Bronchial epithelial cell (primary cell): ENCODE measurements around the gene ARHGEF10L. TPM values are rescaled to one million over a fixed set of nuclear protein-coding genes. Genes with fewer than 3 reads are reported as not detected.
A peak's percentile ranks its signal among the peaks of the same experiment; 100 is the strongest.

Experiments used
- DNase-seq: peaks from one replicate; pipeline ENCODE4 v3.0.0-alpha.2; 2010; ENCODE audit warnings: low read depth
- FAIRE-seq: peaks from 2 replicates; lab custom pipeline; 2011; peaks lifted over from hg19 to GRCh38; lab: Jason Lieb, UNC
- H3K27me3 ChIP-seq: 2 replicates; pipeline ENCODE4 v1.5.1; 2011; ENCODE audit warnings: low read length; ENCODE audit not compliant: control insufficient read depth, insufficient read depth
- H3K36me3 ChIP-seq: 2 replicates; pipeline ENCODE4 v1.5.1; 2011; ENCODE audit warnings: low read length; ENCODE audit not compliant: control insufficient read depth, insufficient read depth
- H3K4me3 ChIP-seq: 2 replicates; pipeline ENCODE4 v1.5.1; 2011; ENCODE audit warnings: mild to moderate bottlenecking, low read depth, low read length, control low read depth
- total RNA-seq: library from RNA; depleted of rRNA; stranded (reverse); fragments of >200 nt; gene quantifications from 2 replicates; pipeline ENCODE4 v1.2.1, GENCODE V29; 2014
- TF ChIP-seq, protein P1 (sequence below): IDR thresholded peaks from 2 replicates; pipeline ENCODE4 v1.5.1; 2011; ENCODE audit warnings: mild to moderate bottlenecking, moderate library complexity, low read length, control low read depth, inconsistent platforms; ENCODE audit not compliant: insufficient read depth, severe bottlenecking

The ARHGEF10L gene
- total RNA-seq, 1 donor from 2014 or later: 6.3 TPM

DNA sequence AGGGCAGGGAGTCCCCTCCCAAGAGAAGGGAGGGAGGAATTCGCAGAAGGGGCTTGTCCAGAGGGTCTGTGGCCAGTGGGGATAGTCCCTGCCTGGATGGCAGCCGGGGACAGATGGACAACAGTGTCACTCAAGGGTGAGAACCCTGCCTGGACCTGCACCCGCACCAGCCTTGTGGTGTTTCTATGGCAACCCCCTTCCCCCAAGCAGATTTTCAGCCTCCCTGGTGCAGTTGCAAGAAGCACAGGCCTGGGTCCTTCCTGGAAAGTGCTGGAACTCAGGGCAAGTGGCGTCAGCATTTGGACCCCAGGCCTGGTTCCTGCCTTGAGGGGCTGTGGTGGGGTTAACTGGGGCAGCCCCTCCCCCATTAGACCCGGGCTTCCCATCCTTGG is 131.8 kb downstream of the ARHGEF10L start:
- Histone ChIP-seq H3K27me3 (no peaks in the 10 kb centered on the region), H3K4me3 (no peak overlapping the region), H3K36me3 (peaks cover 3% of the 10 kb centered on the region)
- FAIRE-seq: no peak
- TF ChIP-seq, protein P1, sequence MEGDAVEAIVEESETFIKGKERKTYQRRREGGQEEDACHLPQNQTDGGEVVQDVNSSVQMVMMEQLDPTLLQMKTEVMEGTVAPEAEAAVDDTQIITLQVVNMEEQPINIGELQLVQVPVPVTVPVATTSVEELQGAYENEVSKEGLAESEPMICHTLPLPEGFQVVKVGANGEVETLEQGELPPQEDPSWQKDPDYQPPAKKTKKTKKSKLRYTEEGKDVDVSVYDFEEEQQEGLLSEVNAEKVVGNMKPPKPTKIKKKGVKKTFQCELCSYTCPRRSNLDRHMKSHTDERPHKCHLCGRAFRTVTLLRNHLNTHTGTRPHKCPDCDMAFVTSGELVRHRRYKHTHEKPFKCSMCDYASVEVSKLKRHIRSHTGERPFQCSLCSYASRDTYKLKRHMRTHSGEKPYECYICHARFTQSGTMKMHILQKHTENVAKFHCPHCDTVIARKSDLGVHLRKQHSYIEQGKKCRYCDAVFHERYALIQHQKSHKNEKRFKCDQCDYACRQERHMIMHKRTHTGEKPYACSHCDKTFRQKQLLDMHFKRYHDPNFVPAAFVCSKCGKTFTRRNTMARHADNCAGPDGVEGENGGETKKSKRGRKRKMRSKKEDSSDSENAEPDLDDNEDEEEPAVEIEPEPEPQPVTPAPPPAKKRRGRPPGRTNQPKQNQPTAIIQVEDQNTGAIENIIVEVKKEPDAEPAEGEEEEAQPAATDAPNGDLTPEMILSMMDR: no peak
- DNase-seq: no peak

DNA sequence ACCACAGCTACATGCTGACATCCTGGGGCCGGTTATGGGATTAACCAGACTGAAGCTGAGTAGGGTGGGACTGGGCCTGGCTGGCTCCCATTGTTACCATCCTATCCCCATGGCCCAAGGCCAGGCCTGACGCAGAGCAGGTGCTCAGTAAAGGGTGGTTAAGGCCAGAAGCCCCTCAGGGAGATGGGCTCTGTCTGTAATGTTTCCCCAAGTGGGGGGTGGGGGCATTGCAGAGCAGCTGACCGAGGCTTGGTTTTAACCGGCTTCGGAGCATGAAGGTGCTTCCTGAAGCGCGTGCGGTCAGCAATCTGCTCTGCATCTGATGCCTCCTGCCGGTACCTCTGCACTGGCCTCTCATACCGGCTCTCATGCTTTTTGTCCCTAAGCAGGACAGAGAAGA is 132.2 kb downstream of the ARHGEF10L start:
- H3K36me3 ChIP-seq: peaks cover 3% of the 10 kb centered on the region
- no peak for DNase-seq
- TF ChIP-seq, protein P1: no peak
- H3K27me3 ChIP-seq: no peaks in the 10 kb centered on the region
- FAIRE-seq: no peak
- no peak overlapping the region for H3K4me3 ChIP-seq

DNA sequence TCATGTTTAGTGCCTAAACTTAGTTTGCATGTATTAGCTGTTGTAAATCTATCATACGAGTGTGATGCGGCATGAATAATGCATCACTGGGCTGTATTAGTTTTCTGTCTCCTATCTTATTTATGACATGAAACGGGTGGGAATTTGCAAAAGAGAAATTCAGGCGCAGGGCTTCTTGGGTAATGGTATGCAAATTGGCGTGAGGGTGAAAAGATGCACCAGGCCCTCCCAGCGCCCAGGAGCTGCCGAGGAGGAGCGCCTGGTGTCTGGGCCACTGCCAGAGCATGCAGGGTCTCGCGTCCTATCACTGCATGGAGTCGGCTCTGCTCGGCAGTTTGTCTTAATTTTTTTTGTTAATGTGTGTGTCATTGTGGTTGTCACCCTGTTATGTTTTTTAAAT is 132.7 kb downstream of the ARHGEF10L start:
- no peak for DNase-seq
- TF ChIP-seq, protein P1: no peak
- peaks cover 3% of the 10 kb centered on the region for H3K36me3 ChIP-seq
- H3K4me3 ChIP-seq: no peak overlapping the region
- no peak for FAIRE-seq
- H3K27me3 ChIP-seq: no peaks in the 10 kb centered on the region

DNA sequence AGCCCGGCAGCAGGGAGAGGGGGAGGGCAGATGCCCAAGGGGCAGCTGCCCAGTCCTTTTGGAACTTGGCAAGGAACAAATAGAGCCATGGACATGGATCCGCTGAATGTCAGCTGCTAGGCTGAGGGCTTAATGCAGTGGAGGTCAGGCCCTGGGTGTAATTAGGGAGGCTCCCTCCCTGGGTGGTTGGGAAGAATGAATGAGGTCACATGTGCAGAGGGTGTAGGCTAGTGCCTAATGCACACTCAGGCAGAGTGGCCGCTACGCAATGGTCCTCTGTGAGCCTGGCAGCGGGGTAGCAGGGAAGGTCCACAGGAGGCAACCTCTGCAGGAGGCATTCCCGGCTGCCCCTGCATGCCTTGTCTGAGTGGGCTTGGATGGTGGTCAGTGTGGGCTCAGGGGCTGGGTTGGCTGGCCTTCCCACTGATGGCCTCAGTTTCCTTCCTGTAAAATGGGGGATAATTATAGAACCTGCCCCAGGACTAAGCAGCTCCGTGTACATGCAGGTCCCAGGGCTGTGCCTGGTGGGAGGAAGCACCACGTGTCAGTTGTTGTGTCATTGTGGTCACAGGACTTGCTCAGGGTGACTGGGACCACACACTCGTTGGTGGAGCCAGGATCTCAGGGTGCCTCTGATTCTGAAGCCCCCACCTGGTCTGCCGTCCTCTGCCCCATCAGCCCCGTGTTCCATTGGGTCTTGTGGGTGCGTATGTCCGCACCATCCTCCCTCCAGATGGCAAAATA is 134.0 kb downstream of the ARHGEF10L start:
- TF ChIP-seq, protein P1: no peak

DNA sequence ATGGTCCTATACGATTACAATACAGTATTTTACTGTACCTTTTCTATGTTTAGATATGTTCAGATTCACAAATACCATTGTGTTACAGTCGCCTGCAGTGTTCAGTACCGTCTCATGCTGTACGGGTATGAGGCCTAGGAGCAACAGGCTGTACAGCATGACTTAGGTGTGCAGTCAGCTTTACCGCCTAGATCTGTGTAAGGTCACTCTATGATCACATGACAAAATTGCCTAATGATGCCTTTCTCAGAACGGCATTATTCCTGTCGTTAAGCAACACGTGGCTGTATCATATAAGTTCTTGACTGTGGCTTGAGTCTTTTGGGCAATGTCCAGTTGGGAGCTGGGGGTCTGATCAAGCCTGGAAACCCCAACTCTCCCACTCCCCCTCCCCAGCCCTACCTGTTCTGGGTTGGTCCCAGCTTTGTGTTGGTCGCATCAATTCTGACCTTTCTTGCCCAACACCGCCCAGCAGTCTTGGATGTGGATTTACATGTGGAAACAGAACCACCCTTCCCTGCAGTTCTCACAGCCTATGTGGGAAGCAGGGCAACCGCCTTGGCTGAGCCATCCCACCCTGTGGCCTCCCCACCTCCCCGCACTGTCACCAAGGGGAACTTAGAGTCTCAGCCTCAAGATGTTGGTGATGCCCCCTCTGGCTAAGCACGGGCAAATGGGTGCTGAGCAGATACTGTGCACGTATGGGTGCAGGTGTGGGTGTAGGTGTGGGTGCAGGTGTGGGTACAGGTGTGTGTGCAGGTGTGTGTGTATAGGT is 135.4 kb downstream of the ARHGEF10L start:
- Histone ChIP-seq H3K36me3 (no peaks in the 10 kb centered on the region), H3K4me3 (no peak overlapping the region), H3K27me3 (no peaks in the 10 kb centered on the region)
- FAIRE-seq: no peak
- TF ChIP-seq, protein P1: no peak
- DNase-seq: no peak

More for the DNA sequence above, 134.0 kb downstream of the ARHGEF10L start:
- Histone ChIP-seq H3K27me3 (no peaks in the 10 kb centered on the region), H3K36me3 (peaks cover 2% of the 10 kb centered on the region), H3K4me3 (no peak overlapping the region)
- FAIRE-seq: peak; percentile 23
- DNase-seq: no peak
